ENCODE measurements around the gene RBP2.

RBP2 gene

DNA sequence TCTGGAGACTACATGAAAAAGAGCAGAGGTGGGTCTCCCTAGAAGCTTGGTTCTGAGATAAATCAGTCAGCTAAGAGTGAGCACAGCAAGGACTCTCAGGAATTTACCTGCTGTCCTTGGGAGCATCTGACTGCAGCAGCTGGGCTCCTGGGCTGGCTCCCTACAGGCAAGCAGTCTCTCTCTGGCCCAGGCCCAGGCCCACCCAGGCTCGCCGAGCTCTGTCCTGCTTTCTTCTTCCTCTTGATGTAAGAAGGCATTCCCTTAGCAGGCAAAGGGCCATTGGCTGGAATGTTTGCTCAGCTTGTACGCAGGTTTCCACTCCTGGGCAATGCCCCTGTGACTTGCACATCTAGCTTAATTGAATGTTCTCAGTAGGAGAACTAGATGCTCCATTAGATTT, 4.3 kb upstream of the RBP2 start:
- no peak for DNase-seq

DNA sequence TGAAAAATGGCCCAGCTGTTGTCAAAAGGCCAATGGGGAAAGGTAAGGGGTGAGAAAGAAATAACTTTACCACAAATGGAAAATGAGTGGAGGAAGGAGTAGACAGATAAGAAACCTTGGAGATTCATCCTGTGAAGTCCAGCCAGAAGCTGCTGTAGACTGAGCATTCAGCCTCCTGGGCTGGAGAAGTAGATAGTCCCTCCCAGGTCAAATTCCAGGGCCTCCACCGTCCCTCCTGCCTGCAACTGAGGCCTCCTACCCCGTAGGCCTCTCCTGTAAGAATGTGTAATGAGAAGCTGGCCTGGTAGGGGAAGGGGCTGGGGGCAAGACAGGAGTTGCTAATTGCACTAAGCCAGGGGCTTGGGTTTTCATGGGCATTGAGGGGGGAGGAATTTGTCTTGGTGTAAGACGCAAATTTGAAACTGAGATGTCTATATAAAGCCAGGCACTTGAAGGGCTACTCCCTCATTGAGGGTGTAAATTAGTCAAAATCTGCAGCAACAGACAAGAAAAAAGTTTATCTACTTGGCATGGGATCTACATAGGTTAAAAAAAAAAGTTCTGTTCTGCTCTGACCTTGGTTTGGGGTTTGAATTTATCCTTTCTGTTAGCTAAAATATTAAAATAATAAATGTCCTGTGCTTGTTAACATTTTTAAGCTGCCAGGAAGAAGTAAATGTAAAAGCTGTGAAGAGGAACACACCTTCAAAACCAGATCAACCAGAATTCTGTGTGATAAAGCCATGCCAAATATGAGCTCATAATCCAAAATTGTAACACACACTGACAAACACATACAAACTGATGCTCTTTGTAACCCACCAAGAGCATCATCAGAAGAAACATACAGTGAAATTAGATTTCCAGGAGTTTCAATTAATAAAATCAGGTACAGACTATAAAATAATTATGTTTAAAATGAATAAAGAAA, 1.7 kb upstream of the RBP2 start:
- DNase-seq, result no peak

DNA sequence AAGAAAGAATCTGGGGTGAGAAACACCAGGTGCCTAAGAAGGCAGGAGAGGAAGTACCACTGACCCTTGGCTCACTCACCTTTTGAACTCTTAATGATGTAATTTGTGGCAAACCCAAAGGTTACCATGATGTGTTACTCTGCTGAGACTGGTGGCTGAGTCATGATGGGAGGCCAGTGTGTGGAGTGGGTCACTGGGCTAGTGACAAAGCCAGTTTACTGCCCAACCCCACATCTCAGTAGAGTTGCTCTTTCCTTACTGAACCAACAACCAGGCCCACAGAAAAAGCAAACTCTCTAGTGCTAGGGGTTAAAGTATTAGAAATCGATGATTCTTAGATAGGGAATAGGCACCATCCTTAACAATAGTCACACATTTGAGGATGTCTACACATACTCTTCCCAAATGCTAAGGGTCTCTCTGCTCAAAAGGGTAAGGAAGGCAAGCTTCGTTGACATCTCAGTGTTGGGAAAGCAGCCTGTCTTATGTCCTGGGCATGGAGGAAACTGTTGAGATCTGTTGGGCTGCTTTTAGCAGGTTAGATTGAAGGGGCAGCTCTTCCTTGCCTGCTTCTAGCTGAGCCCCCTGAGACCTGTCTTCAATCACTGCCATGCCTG, 3.1 kb downstream of the RBP2 start:
- DNase-seq, result no peak

DNA sequence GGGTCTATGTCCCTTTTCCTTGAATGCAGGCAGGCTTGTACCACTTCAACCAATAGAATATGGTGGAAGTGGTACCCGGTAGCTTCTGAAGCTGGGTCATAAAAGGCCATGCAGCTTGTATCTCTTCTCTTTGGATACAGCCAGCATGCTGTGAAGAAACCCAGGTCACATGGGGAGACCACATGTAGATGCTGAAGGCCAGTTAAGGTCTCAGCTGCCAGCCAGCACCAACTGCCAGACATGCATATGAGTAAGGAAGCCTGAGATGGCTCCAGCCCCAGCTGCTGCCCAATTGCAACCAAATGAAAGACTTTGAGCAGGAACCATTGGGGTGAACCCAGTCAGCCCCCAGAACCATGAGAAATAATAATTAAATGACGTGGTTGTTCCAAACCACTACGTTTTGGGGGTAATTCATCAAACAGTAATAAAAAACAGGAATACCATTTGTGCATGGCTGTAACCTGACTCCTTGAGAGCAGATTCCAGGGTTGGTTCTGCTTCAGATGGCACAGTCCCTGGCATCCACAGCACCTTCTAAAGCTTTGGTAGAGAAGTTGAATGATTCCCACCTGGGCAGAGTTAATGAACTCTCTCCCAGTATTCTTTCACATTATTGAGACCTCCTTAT, 3.8 kb downstream of the RBP2 start:
- DNase-seq, result no peak

DNA sequence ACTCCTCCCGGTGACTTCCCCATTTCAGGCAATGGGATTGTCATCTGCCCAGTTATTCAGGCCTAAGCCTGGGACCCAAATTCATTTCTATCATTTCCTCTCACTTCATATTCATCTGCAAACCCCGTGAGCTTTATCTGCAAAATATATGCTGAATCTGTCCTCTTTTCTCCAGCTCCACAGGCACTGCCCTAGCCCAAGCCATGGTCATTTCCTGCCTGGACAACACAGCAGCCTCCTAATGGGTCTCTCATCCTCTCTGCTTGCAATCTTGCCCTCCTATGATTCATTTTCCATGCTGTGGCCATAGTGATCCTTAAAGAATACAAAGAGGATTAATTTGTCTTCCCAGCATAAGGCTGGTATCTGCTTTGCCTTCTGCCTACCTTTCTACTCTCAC, 6.1 kb downstream of the RBP2 start:
- no peak for DNase-seq

DNA sequence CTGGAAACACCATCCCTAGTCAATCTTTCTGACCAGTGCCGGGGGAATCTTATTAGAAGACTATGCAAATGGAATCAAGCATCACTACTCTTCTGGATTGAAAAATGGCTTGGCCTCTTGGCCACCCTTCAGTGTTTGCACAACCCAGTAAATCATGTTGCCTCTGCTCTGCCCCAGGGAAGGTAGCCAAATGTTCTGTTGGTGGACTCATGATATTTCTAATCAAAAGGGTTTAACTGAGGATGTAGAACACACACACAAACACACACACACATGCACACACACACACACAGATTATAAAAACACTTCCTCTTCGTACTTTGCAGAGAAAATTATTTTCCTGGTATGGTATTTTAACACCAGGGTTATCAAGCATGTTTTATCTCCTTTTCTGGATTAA, 7.9 kb downstream of the RBP2 start:
- no peak for DNase-seq

DNA sequence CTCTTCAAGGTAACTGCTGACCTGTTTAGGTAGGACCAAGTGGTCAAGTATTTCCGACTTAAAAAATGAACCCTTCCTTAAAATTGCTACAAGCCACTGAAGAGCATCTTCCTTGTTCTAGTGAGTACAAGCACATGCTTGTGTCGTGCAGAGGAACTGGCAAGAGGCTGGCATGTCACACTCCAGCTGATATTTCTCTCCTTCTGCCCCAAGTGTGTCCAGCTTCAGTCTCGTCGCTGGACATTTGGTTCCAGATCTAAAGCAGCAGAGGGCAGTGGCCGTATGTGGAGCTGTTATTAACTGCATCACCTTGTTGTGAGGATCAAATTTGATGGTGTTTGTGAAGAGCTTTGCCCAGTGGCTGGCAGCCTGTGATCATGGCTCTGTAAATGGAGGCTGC, 10.0 kb downstream of the RBP2 start:
- DNase-seq, result no peak

DNA sequence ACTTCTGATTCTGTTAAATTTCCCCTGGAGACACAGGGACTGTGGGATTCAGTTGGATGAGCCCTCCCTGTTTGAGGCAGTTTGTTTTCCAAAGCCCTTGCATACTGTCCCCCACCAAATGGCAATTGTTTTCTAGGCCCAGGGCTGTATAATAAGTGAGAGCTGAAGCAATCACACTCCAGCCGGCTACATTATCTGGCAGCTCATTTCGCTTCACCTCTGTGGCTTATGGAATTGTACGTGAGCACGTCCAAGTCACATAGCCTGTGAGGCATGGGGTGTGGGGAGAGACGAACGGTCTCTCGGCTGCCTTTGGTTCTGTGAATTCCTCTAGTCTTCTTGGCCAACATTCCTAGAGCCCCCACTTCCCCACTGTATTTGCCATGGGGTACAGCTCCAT, 10.7 kb downstream of the RBP2 start:
- no peak for DNase-seq

DNA sequence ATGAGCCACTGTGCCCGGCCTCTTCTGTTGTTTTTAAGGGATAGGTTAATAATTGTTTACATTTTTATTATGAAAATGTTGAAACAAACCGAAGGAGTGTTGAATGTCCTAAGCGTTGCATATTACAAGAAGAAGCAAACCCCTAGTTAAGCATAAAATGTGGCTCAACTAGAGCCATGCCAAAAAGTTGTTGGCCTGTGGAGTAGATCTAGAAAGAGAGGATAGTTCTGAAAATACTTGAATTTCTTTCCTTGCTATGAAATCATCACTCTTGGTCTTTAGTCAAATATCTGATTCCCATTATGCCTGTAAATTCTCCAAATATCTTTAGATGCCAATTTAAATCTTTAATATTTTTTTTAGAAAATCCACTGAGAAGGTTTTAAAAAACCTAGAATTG, 12.8 kb downstream of the RBP2 start:
- no peak for DNase-seq

DNA sequence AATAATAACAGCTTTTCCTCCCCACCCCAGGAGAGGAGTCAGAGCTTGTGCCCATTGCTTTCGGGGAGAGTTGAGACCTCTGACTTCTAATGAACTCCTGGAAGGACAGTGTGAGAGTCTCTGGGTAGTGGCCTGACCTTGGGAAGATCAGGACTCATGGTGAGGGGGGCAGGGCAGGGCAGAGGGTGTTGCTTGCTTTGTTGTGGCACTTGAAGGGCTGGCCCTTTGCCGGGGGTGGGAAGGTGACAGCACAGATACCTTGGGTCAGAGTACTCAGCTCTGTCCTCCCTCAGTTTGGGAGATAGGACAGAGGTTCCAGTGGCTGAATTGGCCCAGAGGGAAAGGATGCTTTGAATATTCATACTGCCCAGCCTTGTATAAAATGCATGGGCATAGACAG, 15.8 kb downstream of the RBP2 start:
- no peak for DNase-seq

DNA sequence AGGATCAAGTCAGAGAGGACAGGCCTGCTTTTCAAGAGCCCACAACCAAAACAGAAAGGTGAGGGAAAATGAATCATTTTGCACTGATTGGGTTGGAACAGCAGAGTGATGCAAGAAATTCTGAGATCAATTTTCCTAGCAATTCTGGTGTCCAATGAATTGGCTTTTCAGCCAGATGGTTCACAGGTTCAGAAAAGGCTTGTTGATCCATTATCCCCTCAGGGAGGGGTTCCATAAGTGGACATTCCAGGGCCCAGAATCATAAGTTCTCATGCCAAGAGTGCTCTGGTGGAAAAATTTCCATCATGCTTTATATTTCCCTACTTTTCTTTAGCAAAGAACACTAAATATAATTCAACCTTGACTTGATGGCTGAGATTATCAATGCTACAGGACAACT, 16.2 kb downstream of the RBP2 start:
- DNase-seq, result no peak

DNA sequence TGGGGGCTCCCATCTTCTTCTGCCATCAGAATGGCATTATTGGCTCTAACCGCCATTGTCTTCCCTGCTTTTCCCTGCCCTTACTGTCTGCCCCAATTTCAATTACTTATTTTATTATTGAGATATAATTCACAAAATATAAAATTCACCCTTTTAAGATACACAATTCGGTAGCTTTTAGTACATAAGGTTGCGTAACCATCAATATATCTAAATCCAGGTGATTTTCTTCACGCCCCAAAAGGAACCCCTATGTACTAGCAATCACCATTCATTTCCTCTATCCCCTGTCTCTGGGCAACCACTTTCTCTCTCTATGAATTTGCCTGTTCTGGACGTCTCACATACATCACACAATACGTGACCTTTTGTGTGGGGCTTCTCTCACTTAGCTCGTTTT, 18.0 kb downstream of the RBP2 start:
- no peak for DNase-seq

DNA sequence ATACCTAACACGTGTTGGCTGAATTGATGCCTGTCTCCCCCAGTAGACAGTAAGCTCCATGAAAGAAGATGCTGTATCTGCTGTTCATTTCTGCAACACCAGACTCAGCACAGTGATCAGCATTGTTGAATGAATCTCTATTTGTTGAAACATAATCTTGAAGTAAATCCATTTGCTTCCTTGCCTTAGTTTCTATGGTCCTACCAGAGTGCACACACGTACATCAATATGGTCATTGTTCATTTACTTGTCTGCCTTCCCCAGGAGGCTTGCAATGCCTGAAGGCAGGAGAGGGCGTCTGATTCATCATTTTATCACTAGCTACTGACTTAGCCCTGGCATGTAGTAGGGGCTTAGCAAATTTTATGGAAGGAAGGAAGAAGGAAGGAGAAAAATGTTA, 19.2 kb downstream of the RBP2 start:
- DNase-seq, result no peak

DNA sequence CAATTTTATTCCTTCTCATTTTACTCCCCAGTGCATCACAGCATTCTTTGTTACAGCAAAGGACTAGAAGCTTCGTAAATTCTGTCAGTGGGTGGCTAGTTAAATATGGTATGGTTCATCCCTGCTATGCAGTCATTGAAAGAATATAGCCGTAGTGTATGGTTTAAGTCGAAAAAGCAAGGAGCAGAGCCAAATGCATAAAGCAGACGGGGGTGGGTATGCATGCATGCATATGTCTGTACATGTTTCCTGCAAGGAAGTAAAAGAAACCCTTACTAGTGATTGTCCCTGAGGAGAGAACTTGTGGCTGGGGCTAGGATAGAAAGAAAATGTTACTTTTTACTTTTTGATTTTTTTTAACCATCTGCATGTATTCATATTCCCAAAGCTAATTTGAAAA, 19.9 kb downstream of the RBP2 start:
- DNase-seq, result no peak

DNA sequence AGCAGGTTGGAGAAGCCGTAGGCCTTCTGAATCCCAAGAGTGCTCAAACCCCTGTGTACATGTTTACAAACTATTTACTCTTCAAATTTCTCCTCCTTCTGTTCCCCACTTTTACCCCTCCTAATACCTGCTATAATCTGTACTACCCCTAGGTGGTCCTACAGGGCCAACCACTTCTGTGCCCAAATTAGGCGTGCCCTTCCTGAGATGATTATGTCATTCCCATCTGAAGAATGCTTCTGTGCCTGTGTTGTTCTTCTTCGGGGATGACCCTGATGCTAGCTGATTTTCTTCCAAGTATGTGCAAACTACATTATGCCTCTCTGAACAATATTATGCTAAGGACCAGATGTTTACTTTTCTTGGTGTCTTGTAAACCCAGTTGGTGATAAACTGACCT, 20.5 kb downstream of the RBP2 start:
- DNase-seq, result no peak

DNA sequence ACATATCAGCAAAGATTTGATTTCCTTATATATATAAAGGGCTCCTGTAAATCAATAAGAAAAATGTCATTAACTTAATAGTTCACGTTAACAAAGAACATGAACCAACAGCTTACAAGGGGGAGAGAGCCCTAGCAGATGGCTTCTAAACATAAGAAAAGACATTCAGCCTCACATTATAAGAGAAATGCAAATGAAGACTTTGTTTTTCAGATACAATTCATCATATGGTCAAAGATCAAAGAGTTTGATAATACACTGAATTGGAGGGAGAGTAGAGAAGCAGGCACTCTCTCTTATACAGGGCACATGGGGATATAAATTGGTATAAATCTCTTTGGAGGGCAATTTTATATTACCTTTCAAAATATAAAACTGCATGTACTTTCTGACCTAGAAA, 21.1 kb downstream of the RBP2 start:
- no peak for DNase-seq

DNA sequence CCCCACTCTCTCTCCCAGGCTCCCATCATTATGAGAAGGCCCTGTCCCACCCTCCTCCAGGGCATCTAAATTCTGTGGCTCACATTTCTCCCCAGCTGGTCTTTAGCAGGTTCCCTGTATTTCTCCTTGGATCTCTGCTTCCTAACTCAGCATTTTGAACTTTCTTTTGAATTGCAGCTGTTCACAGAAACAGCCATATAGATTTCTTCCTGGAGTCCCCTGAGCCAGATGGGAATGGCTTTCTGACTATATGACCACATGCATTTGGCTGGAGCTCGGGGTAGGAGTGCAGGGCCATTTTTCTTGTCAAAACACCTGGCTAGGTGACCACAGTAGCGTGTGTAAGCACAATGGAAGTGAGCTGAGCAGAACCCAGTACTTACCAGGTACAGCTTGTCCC, 22.0 kb downstream of the RBP2 start:
- DNase-seq, result no peak

DNA sequence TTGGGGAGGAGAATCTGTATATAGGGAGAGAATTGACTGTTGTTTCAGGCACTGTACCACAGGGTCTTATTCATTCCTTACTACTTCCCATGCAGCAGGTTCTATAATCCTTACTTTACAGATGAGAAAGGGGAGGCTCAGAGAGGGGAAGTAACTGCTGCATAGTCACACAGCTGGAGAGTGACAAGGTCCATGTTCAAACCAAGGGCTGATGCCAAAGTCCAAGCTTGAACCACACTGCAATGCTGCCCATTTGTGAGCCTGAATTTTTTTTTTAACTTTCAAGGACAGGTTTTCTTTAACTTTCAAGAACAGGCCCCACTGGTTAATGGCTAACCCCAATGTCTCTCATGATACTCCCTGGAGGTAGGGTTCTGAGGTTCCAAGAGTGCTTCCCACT, 26.2 kb downstream of the RBP2 start:
- no peak for DNase-seq

DNA sequence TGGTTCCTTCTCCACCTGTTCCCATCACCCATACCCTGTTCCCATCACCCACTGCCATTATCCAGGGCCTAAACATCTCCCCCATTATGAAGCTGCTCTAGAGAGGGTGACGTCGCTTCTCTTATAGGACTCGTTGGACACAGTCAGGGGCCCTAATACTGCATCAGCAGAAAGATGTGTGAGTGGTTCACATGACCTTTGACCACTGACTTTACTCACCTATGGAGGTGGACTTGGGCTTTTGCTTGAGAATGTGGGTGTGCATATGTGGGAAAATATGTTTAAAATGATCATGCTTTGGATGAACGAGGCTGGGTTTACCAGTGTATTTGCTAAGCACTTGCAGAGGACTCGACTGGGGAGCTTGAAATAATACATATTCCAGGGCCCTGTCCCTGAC, 26.8 kb downstream of the RBP2 start:
- no peak for DNase-seq

DNA sequence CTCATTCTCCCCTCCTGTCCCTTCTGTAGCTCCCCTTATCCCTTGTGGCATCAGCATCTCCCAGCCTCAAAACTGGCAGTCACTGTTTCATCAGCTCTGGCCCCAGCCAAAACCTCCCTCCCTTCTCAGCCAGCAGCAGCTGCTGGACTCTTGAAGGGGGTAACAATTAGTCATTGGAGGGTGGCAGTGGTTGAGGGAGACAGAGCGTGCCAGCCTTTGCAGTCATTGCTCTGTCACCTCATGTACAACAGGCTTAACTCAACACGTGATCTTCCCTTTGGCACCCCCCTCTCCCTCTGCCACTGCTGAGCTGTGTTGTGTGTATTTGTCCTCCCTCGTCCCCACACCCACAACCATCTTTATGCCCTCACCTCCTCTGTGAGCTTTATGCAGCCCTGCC, 28.2 kb downstream of the RBP2 start:
- DNase-seq, result no peak

DNA sequence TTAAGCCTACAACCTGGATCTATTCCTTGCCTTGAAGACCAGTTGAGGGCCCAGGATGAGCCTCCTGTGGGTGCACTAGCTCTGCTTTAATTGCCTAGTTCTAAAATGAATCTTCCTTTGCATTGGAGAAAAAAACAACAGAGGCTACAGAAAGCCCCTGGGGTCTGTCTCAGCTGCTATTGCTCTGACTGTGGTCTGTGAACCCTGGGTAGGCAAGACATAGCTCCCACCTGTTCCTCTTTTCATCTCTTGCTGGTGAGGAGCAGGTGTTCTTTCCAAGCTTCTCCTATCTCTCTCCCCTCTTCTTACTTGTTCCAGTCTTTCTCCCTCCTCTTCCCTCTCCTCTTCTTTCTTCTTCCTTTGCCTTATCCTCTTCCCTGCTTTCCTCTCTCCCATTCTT, 28.8 kb downstream of the RBP2 start:
- no peak for DNase-seq

DNA sequence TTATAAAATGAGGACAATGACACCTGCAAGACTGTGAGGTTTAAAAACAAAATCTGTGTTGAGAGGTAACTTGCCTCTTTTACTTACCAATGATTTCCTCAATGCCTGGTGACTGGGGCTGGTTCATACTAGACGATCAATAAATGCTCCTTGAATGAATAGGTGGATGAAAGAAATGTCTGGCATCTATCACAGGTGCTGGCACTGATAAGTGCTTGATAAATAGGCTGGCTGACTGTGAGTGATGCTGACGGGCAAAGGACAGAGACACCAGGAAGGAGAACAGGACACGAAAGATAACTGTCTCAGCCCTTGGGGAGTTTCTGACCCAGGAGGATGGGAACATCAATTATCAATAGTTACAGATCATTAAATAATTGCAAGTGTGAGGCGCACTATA, 31.9 kb downstream of the RBP2 start:
- DNase-seq, result no peak

DNA sequence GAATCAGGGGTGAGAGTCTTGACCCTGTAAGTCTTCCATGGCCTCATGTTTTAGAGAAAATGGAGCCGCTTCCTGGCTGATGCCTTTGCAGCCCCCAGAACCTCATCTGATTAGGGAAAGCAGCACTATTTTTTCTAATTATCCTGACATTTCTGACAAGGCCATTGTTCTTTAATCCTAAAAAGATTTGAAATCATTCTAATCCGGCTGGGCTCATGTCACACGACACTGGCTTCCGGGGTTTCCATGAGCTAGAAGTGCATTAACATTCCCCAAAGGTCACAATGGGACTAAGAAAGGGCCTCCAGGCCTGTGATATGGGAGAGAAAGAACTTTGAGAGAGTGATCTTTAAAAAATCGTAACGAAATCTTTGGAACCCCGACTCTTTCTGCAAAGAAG, 33.1 kb downstream of the RBP2 start:
- no peak for DNase-seq

DNA sequence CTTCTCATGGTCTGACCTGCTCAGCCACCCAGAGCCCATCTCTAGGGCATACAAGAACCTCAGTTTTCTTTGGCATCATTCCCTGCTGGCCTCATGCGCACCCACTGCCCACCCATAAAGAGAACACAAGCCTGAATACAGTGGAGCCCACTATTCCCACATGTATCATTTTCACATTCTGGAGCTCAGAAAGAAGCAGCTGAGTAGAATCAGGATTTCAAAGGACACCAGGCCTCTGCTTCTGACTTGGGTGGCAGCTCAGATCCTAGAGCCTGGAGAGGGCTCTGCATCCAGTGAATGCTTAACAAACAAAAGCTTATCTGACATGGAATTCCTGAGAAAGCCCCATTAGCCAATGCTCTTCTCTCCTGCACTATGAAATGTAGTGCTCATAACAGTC, 34.7 kb downstream of the RBP2 start:
- DNase-seq, result no peak

Measured in stimulated activated CD4-positive, alpha-beta T cell treated with anti-CD3 and anti-CD28 coated beads, Interleukin-15, amount 100 ng/mL, for 24 hours (primary cell).